KG1 (cell line): Measurements from ENCODE around the gene DHCR7.
"Not testable (repeated sequence)": the region's sequence is repeated elsewhere in the genome, so short reads cannot be mapped to it uniquely, and the experiment has no call there.

Experiments used
- DNase-seq: peaks from one replicate; lab custom pipeline; 2025; lab: John Stamatoyannopoulos, UW

The DHCR7 gene

GRCh38 chr11:71437879-71438278 lies 10.3 kb downstream of the DHCR7 start:
- DNase-seq, result no peak

DNA sequence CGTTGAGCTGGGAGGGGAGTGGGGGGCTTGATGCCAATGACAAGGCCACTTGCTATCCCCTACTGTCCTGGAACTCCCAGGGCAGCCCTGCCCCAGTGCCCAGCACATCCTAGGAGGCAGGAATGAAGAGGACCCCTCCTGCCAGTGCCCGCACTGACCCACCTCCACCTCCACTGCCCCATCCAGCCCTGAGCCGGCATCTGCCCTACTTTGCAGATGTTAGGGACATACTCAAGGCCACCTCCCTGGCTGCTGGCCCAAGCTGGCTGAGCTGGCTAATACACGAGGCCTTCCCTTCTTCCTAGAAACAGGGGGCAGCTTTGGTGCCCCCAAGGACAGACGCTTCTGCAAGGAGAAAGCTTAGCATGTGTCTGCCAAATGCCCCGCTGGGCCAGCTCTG lies 10.8 kb downstream of the DHCR7 start:
- DNase-seq, result no peak

DNA sequence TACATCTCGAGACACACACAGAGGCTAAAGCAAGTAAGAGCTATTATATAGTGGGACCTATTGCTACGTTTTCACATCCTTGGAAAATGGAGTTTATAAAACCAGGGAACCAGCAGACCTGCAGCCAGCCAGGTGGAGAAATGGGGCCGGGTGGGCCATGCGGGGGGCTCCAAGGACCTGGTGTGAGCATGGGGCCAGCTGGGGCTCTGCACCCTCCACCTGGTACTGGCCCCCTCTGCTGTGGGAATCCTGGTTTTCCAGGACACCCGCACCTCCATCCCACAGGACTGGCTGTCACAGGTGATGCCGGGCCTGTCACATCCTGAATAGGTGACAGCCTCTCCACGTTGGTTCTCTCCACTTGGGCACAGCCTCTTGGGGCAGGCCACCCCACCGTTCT lies 11.3 kb downstream of the DHCR7 start:
- DNase-seq, result no peak

- no peak for DNase-seq
These were observed 12.8 kb downstream of the DHCR7 start for GRCh38 chr11:71435278-71435951.

- no peak for DNase-seq
These were observed 13.5 kb downstream of the DHCR7 start for GRCh38 chr11:71434576-71435130.

DNA sequence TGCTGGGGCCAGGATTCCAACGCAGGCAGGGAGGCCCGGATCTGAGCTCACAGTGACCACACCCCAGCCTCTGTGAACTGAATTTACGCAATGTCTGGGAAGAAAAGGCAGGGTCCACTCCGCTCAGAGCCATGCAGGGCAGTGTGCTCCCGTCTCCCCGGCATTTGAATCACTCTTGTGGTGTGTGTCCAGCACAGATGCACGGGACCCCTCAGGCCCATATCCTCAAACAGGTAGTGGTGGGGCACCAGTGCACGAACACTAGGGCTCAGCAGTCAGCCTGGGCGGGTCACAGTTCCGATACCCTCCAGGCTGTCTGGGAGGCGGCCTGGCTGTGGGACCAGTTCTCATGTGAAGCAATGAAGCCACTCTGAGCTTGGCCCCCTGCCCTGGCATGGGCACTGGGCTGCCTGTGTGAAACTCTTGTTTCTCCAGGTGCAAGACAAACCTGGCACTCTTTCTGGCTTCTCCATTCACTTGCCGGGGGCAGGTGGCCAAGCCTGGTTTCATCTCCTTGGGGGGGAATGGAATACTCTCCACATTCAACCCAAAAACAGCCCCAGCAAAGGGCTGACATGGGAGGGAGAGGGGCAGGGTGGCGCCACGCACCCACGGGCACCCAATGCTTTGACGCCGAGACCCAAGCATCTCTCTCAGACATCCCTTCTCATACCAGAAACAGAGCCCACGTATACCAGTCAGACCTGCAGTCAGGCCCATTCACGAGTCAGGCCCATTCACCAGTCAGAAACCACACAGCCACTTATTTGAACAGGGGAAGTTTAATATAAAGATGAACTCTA lies 14.3 kb downstream of the DHCR7 start:
- no peak for DNase-seq

- no peak for DNase-seq
These were observed 15.2 kb downstream of the DHCR7 start for GRCh38 chr11:71432761-71433647.

DNA sequence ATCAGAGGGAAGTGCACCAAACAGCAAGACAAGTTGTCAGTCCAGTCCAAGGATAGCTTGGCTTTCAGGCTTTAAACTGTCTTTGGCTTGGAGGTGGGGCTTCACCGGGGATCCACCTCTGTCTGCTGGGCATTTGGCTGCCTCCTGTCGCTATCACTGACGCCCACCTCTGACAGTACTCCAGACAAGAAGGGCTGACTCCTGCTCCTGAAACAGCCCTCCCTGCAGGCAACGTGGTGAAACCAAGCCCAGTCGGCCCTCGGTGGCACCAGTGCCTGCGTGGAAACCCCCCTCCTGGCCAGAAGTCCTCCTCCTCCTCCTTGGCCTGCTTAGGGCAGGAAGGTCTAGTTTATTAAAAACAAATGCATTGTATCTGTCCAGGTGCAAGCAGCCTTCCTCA lies 16.9 kb downstream of the DHCR7 start:
- DNase-seq, result no peak

DNA sequence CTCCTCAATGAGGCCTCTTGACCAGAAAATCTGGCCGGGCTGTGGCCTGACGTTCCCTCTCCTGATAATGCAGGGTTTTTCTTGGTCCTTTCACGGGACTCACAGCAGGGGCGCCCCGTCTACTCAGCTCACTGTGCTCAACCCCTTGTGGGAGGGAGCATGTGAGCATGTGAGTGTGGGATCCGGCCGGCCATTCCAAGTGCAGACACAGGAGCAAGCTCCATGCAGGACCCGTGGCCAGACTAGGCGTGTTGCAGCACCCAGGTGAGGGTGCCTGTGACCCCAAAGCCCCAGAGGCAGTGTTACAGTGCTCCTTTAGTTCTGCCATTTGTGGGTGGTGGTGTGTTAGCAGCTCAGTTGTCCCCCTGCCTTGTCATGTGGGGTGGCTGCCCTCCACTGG lies 18.0 kb downstream of the DHCR7 start:
- no peak for DNase-seq

GRCh38 chr11:71429701-71430100 lies 18.5 kb downstream of the DHCR7 start:
- no peak for DNase-seq

DNA sequence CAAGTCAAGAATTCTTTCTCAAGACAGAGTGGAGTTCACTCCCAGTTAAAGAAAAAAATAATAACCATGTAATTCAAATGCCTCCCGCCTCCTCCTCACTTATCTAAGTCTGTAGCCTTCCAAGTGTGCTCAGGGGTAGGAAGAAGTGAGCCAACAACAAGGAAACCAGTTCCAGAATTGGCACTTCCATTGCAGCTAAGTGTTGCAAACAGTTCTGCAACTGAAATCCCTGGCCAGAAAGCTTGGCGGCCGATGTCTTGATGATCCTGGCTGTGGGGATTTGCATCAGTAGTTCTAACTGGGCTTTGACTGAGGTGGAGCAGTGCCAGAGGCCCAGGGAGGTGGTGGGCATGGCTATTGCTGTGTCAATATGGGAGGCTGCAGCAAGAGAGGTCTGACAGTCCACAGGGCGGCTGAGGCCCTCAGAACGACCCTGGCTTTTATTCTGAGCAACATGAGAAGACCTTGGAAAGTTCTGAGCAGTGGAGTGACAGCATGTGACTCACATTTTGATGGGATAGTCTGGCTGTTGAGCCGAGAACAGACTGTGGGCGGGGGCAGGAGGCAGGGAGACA lies 19.2 kb downstream of the DHCR7 start:
- DNase-seq, result no peak

- DNase-seq, result no peak
These were observed 21.8 kb downstream of the DHCR7 start for GRCh38 chr11:71426413-71426812.

DNA sequence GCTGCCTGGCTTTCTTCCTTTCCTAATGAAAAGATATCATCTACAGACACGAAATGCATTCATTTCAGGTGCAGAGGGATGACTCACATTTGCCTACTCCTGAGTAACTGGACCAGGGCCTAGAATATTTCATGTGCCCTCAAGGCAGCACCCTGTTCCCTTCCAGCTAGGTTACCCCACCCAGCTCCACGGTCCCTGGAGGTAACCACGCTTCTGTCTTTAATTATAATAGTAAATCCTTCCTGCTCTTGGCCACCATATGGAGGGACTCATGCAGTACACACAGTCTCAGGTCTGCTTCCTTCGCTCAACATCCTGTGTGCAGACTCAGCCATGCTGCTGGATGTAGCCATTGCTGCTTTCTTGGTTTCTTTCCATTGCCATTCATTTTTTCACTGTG lies 22.3 kb downstream of the DHCR7 start:
- DNase-seq, result no peak

GRCh38 chr11:71425409-71425808 lies 22.8 kb downstream of the DHCR7 start:
- no peak for DNase-seq

DNA sequence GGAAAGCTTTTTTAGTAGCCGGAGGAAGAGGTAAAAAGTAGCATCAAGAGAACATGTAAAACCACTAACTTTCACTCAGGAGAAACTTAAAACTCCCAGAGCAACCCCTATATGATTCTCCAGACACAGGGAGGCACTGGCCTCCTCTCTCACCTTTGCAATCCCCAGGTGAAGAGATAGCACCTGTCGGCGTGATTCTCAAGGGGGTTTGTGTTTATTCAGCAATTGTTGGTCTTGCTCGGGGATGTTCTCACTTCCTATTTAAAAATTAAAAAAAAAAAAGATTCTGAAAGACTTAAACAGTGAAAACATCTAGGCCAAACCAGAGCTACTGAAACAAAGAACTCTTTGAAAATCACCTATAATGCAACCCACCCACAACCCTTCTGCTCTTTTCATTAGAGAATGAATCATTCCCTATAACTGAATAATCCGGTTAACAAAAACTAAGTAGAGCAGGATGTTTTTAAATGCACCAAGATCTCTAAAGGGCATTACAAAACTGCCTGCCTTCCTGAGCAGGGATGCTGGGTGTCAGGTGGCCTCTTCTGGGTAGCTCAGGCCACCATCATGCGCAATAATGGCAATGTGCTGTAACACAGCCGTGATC lies 24.9 kb downstream of the DHCR7 start:
- no peak for DNase-seq

- DNase-seq, result not testable (repeated sequence)
These were observed 25.9 kb downstream of the DHCR7 start for GRCh38 chr11:71422318-71422717.

DNA sequence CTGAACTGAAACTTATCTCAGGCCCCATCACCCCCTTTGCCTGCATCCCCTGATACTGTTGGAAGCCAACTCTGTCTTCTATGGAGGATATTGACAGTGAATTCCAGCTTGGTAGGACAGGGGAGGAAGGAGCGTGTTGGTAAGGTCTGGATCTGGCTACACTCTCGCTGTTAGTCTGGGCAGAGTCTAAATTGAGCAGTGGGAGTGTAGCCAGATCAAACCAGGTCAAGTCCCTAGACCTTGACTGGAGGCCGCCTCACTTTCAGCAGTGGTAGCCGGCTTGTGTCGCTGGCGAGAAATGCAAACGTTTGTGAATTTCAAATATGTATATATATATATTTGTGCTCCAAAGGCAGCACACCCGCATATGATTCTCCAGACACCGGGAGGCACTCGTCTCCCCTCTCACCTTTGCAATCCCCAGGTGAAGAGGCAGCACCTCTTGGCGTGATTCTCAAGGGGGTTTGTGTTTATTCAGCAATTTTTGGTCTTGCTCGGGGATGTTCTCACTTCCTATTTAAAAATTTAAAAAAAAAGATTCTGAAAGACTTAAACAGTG lies 26.7 kb downstream of the DHCR7 start:
- DNase-seq, result no peak

- peak; percentile 4 for DNase-seq
These were observed 27.5 kb downstream of the DHCR7 start for GRCh38 chr11:71420455-71421241.

DNA sequence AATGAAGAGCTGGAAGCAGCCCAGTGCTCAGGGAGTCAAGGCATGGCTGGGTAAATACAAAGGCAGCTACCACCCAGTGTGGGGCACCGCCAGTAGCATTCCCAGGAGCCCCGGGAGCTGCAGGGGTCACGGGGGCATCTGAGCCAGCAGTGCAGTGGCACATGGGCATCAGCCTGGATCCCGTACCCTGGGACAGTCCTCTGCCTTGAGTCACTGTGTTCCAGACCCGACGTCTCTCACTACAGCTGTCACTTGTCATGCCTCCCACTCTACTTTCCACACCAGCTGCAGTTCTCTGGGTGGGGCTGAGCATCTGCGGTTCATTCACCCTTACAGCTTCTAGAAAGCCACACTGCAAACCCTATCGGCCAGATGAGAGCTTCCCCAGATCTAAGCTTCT lies 29.6 kb downstream of the DHCR7 start:
- DNase-seq, result no peak

GRCh38 chr11:71414645-71415044 lies 33.5 kb downstream of the DHCR7 start:
- no peak for DNase-seq
